ENCODE data around the gene TRIM54.
A peak's percentile ranks its signal among the peaks of the same experiment; 100 is the strongest.
"Not testable (repeated sequence)": the region's sequence is repeated elsewhere in the genome, so short reads cannot be mapped to it uniquely, and the experiment has no call there.

Gene TRIM54

GRCh38 chr2:27256855-27257454 is 25.3 kb upstream of the TRIM54 start:
- no peak for DNase-seq (ENCODE audit: low read depth in 2 of 2)

- no peak for DNase-seq (ENCODE audit: low read depth in 2 of 2)
Observed at GRCh38 chr2:27258051-27258450, 24.2 kb upstream of the TRIM54 start.

- DNase-seq (ENCODE audit: low read depth in 2 of 2) = no peak
Observed at GRCh38 chr2:27261241-27261925, 20.8 kb upstream of the TRIM54 start.

GRCh38 chr2:27261926-27262298 is 20.3 kb upstream of the TRIM54 start:
- no peak for DNase-seq (ENCODE audit: low read depth in 2 of 2)

DNA sequence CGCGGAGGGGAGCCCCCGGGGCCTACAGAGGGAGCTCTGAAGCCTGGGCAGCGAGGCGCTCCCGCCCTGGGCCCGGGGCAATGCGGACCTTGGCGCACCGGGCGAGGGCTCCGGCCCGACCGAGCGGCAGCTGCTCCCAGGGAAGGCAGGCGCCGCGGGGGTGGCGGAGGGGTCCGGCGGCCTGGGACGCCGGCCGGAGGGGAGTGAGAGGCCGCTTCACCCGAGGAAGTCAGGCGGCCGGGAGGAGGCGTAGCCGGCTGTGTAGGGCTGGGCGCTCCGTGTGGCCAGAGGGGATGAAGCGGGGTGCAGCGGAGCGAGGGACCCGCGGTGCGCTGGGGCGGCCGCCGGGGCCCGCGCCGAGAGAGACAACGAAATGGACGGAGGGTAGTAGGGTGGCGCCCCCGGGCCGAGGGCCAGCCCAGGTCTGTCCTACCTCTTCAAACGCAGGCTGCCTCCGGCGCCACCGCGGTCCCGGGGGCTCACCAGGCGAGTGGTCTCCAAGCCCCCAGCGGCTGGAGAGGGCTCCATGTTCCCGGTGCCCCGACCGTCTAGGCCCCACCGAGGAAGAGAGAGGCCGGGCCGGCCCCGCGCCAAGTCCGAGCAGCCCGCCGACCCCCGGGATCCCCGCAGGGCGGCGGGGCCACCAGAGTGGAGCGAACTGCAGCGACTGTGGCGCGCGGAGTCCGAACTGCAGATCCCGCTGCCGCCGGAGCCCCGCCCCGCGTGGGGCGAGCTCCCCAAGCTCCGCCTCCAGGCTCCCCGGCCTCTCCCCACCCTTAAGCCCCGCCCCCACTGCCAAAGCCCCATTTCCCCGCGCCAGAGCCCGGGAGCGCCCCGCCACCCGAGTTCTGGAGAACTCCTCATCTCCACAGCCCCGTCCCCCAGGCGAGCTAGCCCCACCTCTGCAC is 19.6 kb upstream of the TRIM54 start, which contains the start of gene SLC30A3:
SLC30A3 (minus strand) TSS at position 669 of the 908 bp plus-strand sequence; CDS start at position 528, 141 bp downstream.
- DNase-seq (ENCODE audit: low read depth in 2 of 2) = peak; percentile 35 to 42

DNA sequence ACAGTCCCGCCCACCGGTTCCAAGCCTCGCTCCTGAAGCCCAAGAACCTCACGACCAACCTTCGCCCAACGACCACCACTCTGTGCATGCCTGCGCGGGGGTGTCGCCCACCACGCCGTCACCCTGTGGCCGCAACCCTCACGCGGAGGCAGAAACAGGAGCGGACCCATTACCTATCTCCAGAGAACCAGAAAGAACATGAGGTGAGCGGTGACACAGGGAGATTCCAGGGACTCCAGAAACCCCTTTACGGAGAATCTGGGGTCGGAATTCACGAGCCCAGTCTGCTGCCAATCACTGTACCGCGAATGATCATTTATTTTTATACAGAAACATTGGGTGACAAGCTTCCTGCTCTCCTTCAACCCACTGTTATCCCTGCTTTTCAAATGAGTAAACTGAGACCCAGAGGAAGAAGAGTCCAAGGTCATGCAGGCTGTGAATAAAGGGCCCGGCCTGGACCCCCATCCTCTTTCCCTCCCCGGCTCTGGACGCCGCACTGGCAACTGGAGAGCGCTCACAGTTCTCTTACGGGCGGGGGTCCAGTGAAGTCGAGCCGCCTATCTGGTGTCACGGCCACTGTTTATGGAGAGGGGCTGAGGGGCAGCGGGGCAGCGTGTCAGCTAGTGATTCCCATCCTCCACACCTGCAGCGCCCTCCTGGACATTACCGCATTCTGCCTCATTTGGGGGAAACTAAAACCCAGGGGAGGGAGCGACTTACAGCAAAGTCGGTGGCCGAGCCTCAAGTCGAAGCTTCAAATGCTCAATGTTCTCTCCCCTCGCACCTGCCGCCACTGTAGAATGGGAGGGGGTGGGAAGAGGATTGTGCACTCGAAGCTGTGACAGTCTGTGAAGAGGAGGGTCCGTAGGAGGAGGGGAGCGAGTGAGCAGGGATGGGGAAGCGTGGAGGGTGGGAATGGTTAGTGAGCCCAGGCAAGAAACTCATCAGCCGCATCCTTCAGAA is 18.7 kb upstream of the TRIM54 start:
- no peak for DNase-seq (ENCODE audit: low read depth in 2 of 2)

DNA sequence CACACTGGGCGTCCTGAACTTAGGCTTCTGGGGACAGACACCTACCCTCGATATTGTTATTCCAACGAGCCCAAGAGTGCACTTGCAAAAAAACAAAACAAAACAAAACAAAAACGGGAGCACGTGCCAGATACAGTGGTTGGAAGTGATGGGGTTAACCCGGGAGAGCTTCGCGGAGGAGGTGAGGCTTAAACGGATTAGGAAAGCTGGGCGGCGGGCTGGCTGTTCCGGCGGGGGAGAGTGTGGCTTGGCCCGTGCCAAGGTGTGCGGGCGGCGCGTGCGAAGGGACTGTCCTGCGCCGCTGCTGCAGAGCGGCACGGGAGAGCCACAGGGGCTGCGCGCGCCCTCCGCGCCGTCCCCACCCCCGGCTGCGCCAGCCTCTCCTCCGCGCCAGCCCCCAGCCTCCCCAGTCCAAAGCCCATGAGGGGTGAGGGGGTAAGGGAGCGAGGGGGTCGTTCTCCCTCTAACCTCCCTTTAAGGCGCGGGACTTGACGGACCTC is 17.9 kb upstream of the TRIM54 start:
- DNase-seq (ENCODE audit: low read depth in 2 of 2) = no peak

DNA sequence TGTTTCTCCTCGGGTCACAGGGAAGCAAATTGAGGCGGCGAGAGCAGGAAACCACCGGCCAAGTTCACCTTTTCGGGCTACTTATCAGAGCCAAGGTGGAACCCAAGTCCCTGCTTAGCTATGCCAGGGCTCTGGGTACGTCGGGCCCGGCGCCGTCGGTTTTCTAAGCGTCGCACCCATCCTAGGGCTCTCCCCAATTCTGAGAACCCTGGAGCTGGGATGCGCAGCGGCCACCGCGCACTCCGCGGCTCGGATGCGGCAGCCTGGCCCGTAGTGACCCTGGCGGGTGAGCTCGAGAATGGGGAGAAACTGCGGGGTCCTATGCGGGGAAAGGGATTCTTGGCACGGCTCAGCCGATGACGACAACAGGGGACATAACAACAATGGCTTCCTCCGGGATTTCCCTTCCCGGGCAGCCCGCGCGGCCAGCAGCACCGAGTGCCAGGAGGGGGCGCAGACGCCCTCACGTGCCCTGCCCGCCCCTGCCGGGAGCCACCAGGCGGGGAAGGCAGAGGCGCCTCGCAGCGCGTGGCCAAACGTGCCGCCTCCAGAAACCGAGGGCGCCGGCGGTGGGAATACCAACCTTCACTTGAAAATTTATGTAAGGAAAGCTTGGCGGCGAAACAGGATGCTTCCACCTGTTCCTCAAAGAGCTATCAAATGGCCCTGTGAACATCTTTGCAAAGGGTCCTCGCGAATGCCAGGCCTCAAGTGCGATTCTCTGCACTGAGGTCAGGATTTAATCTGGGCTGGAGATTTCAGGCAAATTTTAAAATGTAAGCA is 17.3 kb upstream of the TRIM54 start:
- DNase-seq (ENCODE audit: low read depth in 2 of 2) = peak; percentile 20 to 22

- no peak for DNase-seq (ENCODE audit: low read depth in 2 of 2)
Observed at GRCh38 chr2:27265536-27265870, 16.7 kb upstream of the TRIM54 start.

- DNase-seq (ENCODE audit: low read depth in 2 of 2) = not testable (repeated sequence)
Observed at GRCh38 chr2:27268296-27268695, 13.9 kb upstream of the TRIM54 start.

GRCh38 chr2:27270131-27270530 is 12.1 kb upstream of the TRIM54 start:
- no peak for DNase-seq (ENCODE audit: low read depth in 2 of 2)

- DNase-seq (ENCODE audit: low read depth in 2 of 2) = no peak
Observed at GRCh38 chr2:27270670-27271069, 11.6 kb upstream of the TRIM54 start.

- DNase-seq (ENCODE audit: low read depth in 2 of 2) = no peak
Observed at GRCh38 chr2:27271631-27272340, 10.4 kb upstream of the TRIM54 start.

- DNase-seq (ENCODE audit: low read depth in 2 of 2) = not testable (repeated sequence)
Observed at GRCh38 chr2:27272537-27273522, 9.4 kb upstream of the TRIM54 start.

- DNase-seq (ENCODE audit: low read depth in 2 of 2) = no peak
Observed at GRCh38 chr2:27275211-27276150, 6.7 kb upstream of the TRIM54 start, which contains the start of gene DNAJC5G. Gene DNAJC5G, plus strand, starts transcription at chr2:27275433. Its CDS starts 1,296 bp downstream, at chr2:27276729.

- no peak for DNase-seq (ENCODE audit: low read depth in 2 of 2)
Observed at GRCh38 chr2:27278010-27278409, 4.2 kb upstream of the TRIM54 start.

GRCh38 chr2:27280826-27281225 is 1.4 kb upstream of the TRIM54 start:
- DNase-seq (ENCODE audit: low read depth in 2 of 2) = no peak
